ENCODE results near the gene LRBA. TPM values are rescaled to one million over a fixed set of nuclear protein-coding genes. Genes with fewer than 3 reads are reported as not detected.
"Not testable (repeated sequence)": the region's sequence is repeated elsewhere in the genome, so short reads cannot be mapped to it uniquely, and the experiment has no call there.

The LRBA gene
- total RNA-seq, 1 donor from 2014 or later = 26.4 TPM

DNA sequence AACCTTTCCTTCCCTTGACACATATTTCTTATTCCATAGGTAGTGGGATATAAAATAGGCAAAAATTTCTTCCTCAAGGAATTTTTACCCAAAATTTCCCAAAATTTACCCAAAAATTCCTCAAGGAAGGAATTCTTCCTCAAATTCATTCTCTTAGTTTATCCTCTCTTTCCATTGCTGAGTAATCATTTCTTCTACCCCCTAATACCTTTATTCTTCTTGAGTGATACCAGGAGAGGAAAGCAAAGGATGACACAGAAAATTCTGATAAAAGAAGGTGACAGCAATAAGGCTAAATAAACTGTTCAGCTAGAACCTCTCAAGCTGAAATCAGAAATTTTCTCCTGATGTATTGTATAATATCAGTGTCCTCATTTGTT, 624.6 kb downstream of the LRBA start:
- DNase-seq = no peak
- Mint-ChIP-seq H3K4me3 (ENCODE audit: unreplicated experiment) (no peak overlapping the region), H3K27me3 (ENCODE audit: unreplicated experiment) (peaks cover 2% of the 10 kb centered on the region), H3K27ac (ENCODE audit: unreplicated experiment) (no peak overlapping the region), H3K9me3 (ENCODE audit: unreplicated experiment) (peaks cover 8% of the 10 kb centered on the region), H3K36me3 (ENCODE audit: unreplicated experiment) (no peaks in the 10 kb centered on the region), H3K4me1 (ENCODE audit: low read depth, unreplicated experiment) (peaks cover 9% of the 10 kb centered on the region)
- TF ChIP-seq, protein P1, sequence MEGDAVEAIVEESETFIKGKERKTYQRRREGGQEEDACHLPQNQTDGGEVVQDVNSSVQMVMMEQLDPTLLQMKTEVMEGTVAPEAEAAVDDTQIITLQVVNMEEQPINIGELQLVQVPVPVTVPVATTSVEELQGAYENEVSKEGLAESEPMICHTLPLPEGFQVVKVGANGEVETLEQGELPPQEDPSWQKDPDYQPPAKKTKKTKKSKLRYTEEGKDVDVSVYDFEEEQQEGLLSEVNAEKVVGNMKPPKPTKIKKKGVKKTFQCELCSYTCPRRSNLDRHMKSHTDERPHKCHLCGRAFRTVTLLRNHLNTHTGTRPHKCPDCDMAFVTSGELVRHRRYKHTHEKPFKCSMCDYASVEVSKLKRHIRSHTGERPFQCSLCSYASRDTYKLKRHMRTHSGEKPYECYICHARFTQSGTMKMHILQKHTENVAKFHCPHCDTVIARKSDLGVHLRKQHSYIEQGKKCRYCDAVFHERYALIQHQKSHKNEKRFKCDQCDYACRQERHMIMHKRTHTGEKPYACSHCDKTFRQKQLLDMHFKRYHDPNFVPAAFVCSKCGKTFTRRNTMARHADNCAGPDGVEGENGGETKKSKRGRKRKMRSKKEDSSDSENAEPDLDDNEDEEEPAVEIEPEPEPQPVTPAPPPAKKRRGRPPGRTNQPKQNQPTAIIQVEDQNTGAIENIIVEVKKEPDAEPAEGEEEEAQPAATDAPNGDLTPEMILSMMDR (IDR thresholded peaks at IDR 0.05; ENCODE audit: partially characterized antibody, unreplicated experiment) = no peak

DNA sequence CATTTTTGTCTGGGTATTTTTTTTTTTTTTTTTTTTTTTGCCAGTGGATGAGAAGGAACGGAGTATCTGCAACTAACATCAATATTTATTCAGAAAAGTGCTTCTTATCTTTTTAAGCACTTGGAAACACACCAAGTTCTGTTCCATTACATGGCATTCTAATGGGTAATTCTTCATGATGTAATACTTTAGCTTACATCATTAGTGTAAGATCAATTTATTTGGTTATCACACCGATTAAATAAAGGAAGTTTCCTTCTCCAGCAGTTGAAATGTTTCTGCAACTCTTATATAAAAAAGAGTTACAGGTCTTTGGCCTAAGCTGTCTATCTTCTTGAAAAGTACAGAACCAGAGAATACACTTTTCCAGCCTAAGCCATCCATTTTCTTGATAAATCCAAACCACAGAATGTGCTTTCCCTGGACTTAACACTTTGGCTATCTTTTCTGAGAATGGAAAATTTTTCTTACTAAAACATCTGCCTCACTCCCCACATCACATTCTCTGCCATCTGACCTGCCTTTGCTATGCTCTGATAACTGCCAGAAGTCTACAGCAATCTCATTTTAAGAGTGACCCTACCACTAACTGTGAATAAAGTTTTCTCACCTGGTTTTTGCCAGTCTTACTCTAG, 625.1 kb downstream of the LRBA start:
- peaks cover 4% of the 10 kb centered on the region for H3K27me3 Mint-ChIP-seq (ENCODE audit: unreplicated experiment)
- peaks cover 12% of the 10 kb centered on the region for H3K4me1 Mint-ChIP-seq (ENCODE audit: low read depth, unreplicated experiment)
- H3K4me3 Mint-ChIP-seq (ENCODE audit: unreplicated experiment) = no peak overlapping the region
- peaks cover 8% of the 10 kb centered on the region for H3K9me3 Mint-ChIP-seq (ENCODE audit: unreplicated experiment)
- TF ChIP-seq, protein P1 (IDR thresholded peaks at IDR 0.05; ENCODE audit: partially characterized antibody, unreplicated experiment) = no peak
- H3K27ac Mint-ChIP-seq (ENCODE audit: unreplicated experiment) = no peak overlapping the region
- no peaks in the 10 kb centered on the region for H3K36me3 Mint-ChIP-seq (ENCODE audit: unreplicated experiment)
- DNase-seq = no peak

DNA sequence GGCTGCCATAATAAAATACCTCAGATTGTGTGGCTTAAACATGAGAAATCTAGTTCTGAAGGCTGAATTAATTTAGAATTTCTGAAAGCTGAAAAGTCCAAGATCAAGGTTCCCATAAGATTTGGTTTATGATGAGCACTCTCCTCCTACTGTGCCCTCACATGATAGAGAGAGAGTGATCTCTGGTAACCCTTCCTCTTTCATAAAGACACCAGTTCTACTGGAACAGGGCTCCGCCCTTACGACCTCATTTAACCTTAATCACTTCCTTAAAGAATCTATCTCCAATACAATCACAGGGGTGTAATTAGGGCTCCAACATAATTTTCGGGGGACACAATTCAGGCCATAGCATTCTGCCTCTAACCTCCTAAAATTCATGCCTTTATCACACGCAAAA, 627.1 kb downstream of the LRBA start:
- Mint-ChIP-seq H3K9me3 (ENCODE audit: unreplicated experiment) (peaks cover 9% of the 10 kb centered on the region), H3K4me1 (ENCODE audit: low read depth, unreplicated experiment) (peaks cover 16% of the 10 kb centered on the region), H3K4me3 (ENCODE audit: unreplicated experiment) (no peak overlapping the region), H3K36me3 (ENCODE audit: unreplicated experiment) (no peaks in the 10 kb centered on the region), H3K27me3 (ENCODE audit: unreplicated experiment) (peaks cover 4% of the 10 kb centered on the region), H3K27ac (ENCODE audit: unreplicated experiment) (peak overlapping the region; percentile 20)
- TF ChIP-seq, protein P1 (IDR thresholded peaks at IDR 0.05; ENCODE audit: partially characterized antibody, unreplicated experiment) = no peak
- DNase-seq = no peak

DNA sequence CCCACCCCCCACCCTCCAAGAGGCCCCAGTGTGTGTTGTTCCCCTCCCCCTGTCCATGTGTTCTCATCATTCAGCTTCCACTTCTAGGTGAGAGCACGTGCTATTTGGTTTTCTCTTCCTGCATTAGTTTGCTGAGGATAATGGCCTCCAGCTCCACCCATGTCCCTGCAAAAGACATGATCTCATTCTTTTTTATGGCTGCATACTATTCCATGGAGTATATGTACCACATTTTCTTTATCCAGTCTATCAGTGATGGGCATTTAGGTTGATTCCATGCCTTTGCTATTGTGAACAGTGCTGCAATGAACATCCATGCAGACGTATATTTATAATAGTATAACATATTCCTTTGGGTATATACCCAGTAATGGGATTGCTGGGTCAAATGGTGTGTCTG, 628.7 kb downstream of the LRBA start:
- not testable (repeated sequence) for H3K9me3 Mint-ChIP-seq (ENCODE audit: unreplicated experiment); DNase-seq; H3K27me3 Mint-ChIP-seq (ENCODE audit: unreplicated experiment); H3K36me3 Mint-ChIP-seq (ENCODE audit: unreplicated experiment); H3K4me3 Mint-ChIP-seq (ENCODE audit: unreplicated experiment)
- Mint-ChIP-seq H3K27ac (ENCODE audit: unreplicated experiment) (peak overlapping the region; percentile 92), H3K4me1 (ENCODE audit: low read depth, unreplicated experiment) (peaks cover 16% of the 10 kb centered on the region)

DNA sequence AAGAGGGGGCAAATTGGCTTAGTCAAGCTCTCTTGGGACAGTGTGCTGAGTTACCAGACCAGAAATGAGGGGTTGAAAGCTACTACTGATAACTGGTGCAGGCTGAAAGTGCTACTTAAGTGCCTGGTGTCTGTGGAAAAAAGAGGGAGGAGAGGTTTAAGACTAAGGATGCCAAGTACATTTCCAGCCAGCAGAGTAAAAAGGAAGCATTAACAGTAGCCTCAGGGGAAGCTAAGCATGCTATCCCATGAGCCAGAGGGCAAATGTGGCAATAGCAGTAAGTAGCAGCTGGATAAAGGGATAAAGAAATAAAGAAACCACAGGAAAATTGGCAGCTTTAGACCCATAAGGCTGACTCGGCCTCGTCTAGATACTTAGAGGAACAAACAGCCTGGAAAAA, 629.5 kb downstream of the LRBA start:
- Mint-ChIP-seq H3K27ac (ENCODE audit: unreplicated experiment) (peak overlapping the region; percentile 92), H3K4me1 (ENCODE audit: low read depth, unreplicated experiment) (peaks cover 16% of the 10 kb centered on the region), H3K9me3 (ENCODE audit: unreplicated experiment) (peaks cover 7% of the 10 kb centered on the region), H3K4me3 (ENCODE audit: unreplicated experiment) (peak overlapping the region; percentile 44), H3K36me3 (ENCODE audit: unreplicated experiment) (no peaks in the 10 kb centered on the region), H3K27me3 (ENCODE audit: unreplicated experiment) (peaks cover 4% of the 10 kb centered on the region)
- no peak for DNase-seq
- TF ChIP-seq, protein P1 (IDR thresholded peaks at IDR 0.05; ENCODE audit: partially characterized antibody, unreplicated experiment) = no peak

All from glutamatergic neuron (in vitro differentiated cells).